ENCODE measurements around the gene PPM1H. TPM values are rescaled to one million over a fixed set of nuclear protein-coding genes. Genes with fewer than 3 reads are reported as not detected.
"Not testable (repeated sequence)": the region's sequence is repeated elsewhere in the genome, so short reads cannot be mapped to it uniquely, and the experiment has no call there.

PPM1H gene
- total RNA-seq, 1 donor from 2014 or later, result 36.6 TPM

GRCh38 chr12:62834971-62835547 lies 99.9 kb downstream of the PPM1H start:
- peak; percentile 84 for DNase-seq (ENCODE audit: low read depth)

- no peak for DNase-seq (ENCODE audit: low read depth)
These were observed 100.5 kb downstream of the PPM1H start for GRCh38 chr12:62834406-62834805.

GRCh38 chr12:62833634-62834033 lies 101.3 kb downstream of the PPM1H start:
- DNase-seq (ENCODE audit: low read depth), result no peak

- DNase-seq (ENCODE audit: low read depth), result no peak
These were observed 102.4 kb downstream of the PPM1H start for GRCh38 chr12:62832558-62832957.

- no peak for DNase-seq (ENCODE audit: low read depth)
These were observed 102.9 kb downstream of the PPM1H start for GRCh38 chr12:62832027-62832426.

- no peak for DNase-seq (ENCODE audit: low read depth)
These were observed 107.1 kb downstream of the PPM1H start for GRCh38 chr12:62827855-62828254.

GRCh38 chr12:62827042-62827441 lies 107.9 kb downstream of the PPM1H start:
- DNase-seq (ENCODE audit: low read depth), result no peak

GRCh38 chr12:62817556-62818271 lies 117.2 kb downstream of the PPM1H start:
- no peak for DNase-seq (ENCODE audit: low read depth)

GRCh38 chr12:62814243-62814642 lies 120.7 kb downstream of the PPM1H start:
- DNase-seq (ENCODE audit: low read depth), result no peak

GRCh38 chr12:62813031-62813829 lies 121.7 kb downstream of the PPM1H start:
- DNase-seq (ENCODE audit: low read depth), result peak; percentile 54

GRCh38 chr12:62811481-62811880 lies 123.5 kb downstream of the PPM1H start:
- not testable (repeated sequence) for DNase-seq (ENCODE audit: low read depth)

- DNase-seq (ENCODE audit: low read depth), result no peak
These were observed 126.6 kb downstream of the PPM1H start for GRCh38 chr12:62808166-62808879.

- no peak for DNase-seq (ENCODE audit: low read depth)
These were observed 128.1 kb downstream of the PPM1H start for GRCh38 chr12:62806893-62807292.

- no peak for DNase-seq (ENCODE audit: low read depth)
These were observed 128.6 kb downstream of the PPM1H start for GRCh38 chr12:62806244-62806836.

- no peak for DNase-seq (ENCODE audit: low read depth)
These were observed 129.4 kb downstream of the PPM1H start for GRCh38 chr12:62805517-62805916.

GRCh38 chr12:62803756-62804155 lies 131.2 kb downstream of the PPM1H start:
- no peak for DNase-seq (ENCODE audit: low read depth)

GRCh38 chr12:62802984-62803383 lies 132.0 kb downstream of the PPM1H start:
- DNase-seq (ENCODE audit: low read depth), result no peak

GRCh38 chr12:62802321-62802720 lies 132.6 kb downstream of the PPM1H start:
- DNase-seq (ENCODE audit: low read depth), result no peak

GRCh38 chr12:62801796-62802195 lies 133.2 kb downstream of the PPM1H start:
- no peak for DNase-seq (ENCODE audit: low read depth)

- no peak for DNase-seq (ENCODE audit: low read depth)
These were observed 134.1 kb downstream of the PPM1H start for GRCh38 chr12:62800707-62801400.

GRCh38 chr12:62799766-62800406 lies 135.1 kb downstream of the PPM1H start:
- DNase-seq (ENCODE audit: low read depth), result no peak
